Activated CD8-positive, alpha-beta T cell treated with anti-CD3 and anti-CD28 coated beads for 36 hours (primary cell): ENCODE measurements around the gene CCDC185. TPM values are rescaled to one million over a fixed set of nuclear protein-coding genes. Genes with fewer than 3 reads are reported as not detected.

Experiments used
- ATAC-seq: fragments of 200-7000 bp; cut with Tn5 transposase; one replicate; pipeline ENCODE4 v1.10.0; 2021; ENCODE audit warnings: mild to moderate bottlenecking, moderate library complexity
- CTCF ChIA-PET: fragments of 350-600 bp; sonication (Branson Sonifier 250); formaldehyde crosslinking; loops from one replicate; lab custom pipeline; 2021; ENCODE audit warnings: antibody characterized with exemption; lab: Charles Lee
- POLR2A ChIA-PET: fragments of 350-600 bp; sonication (Branson Sonifier 250); formaldehyde crosslinking; loops from one replicate; lab custom pipeline; 2021; ENCODE audit warnings: antibody characterized with exemption; lab: Charles Lee
- DNase-seq: peaks from one replicate; pipeline ENCODE4 v3.0.0-alpha.2; 2020
- H3K27ac Mint-ChIP-seq: one replicate; pipeline ENCODE4 v1.8.0; 2021; ENCODE audit warnings: mild to moderate bottlenecking, mixed read lengths
- H3K27me3 Mint-ChIP-seq: one replicate; pipeline ENCODE4 v1.8.0; 2021; ENCODE audit warnings: mixed read lengths
- H3K36me3 Mint-ChIP-seq: one replicate; pipeline ENCODE4 v1.8.0; 2021; ENCODE audit warnings: low read depth, mixed read lengths
- H3K4me1 Mint-ChIP-seq: one replicate; pipeline ENCODE4 v1.8.0; 2021; ENCODE audit warnings: low read depth, mixed read lengths
- H3K4me3 Mint-ChIP-seq: one replicate; pipeline ENCODE4 v1.8.0; 2021; ENCODE audit warnings: mild to moderate bottlenecking, moderate library complexity, mixed read lengths
- H3K9me3 Mint-ChIP-seq: one replicate; pipeline ENCODE4 v1.8.0; 2021; ENCODE audit warnings: mixed read lengths
- intact Hi-C: fragments of 100-400 bp; cut with micrococcal nuclease; formaldehyde crosslinking; loops from one replicate; pipeline ENCODE4 v1.10.0; 2022
- total RNA-seq, 2 experiments: library from RNA; stranded (reverse); gene quantifications; one replicate each; pipeline ENCODE4 v1.2.3, GENCODE V29; 2021
- TF ChIP-seq, protein P1 (sequence below): fragments of 200-600 bp; IDR thresholded peaks from one replicate; pipeline ENCODE4 v1.8.0; 2022; ENCODE audit warnings: antibody characterized with exemption, mild to moderate bottlenecking

The CCDC185 gene
- total RNA-seq, 2 experiments from 2014 or later = not detected

DNA sequence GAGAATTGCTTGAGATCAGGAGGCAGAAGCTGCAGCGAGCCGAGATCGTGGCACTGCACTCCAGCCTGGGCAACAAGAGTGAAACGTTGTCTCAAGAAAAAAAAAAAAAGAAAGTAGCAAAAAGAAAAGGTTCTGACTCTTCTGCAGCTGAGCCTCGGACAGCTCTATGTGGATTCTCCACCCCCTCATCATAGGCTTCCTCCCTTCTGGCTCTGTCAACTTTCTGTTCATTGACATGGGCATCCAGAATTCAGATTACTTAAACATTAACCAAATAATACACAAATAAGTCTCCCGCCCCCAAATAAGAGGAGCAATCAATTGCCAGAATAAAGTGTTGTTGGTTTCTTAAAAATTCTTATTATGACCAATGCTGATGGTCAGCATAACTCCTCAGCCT, 39.3 kb upstream of the CCDC185 start:
- Mint-ChIP-seq H3K4me3 (no peak overlapping the region), H3K9me3 (no peaks in the 10 kb centered on the region), H3K27me3 (no peaks in the 10 kb centered on the region), H3K36me3 (no peaks in the 10 kb centered on the region), H3K4me1 (no peaks in the 10 kb centered on the region), H3K27ac (no peak overlapping the region)
- TF ChIP-seq, protein P1, sequence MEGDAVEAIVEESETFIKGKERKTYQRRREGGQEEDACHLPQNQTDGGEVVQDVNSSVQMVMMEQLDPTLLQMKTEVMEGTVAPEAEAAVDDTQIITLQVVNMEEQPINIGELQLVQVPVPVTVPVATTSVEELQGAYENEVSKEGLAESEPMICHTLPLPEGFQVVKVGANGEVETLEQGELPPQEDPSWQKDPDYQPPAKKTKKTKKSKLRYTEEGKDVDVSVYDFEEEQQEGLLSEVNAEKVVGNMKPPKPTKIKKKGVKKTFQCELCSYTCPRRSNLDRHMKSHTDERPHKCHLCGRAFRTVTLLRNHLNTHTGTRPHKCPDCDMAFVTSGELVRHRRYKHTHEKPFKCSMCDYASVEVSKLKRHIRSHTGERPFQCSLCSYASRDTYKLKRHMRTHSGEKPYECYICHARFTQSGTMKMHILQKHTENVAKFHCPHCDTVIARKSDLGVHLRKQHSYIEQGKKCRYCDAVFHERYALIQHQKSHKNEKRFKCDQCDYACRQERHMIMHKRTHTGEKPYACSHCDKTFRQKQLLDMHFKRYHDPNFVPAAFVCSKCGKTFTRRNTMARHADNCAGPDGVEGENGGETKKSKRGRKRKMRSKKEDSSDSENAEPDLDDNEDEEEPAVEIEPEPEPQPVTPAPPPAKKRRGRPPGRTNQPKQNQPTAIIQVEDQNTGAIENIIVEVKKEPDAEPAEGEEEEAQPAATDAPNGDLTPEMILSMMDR = no peak
- ChIA-PET CTCF (no interaction called here), POLR2A (no interaction called here)
- no peak for DNase-seq
- no peak for ATAC-seq
- intact Hi-C loops = no loop called here

DNA sequence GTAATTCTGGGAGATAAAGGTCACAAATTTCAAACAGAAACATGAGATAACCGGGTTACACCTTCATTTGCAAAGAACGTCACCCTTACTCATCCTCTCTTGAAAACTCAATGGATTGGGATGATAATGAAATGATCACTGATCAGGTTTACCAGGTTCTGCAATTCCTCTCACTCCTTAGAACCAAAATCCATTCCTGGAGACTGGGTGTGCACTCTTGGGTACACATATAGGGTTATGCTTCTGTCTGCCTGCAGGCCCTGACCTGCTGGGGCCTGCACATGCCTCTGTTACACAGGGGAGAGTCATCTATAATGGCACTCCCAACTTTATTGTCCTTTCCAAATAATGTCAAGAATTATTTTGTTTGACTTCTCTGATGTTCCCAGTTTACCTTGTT, 37.5 kb upstream of the CCDC185 start:
- ChIA-PET POLR2A (interaction anchor here (0.7 kb wide), 1 partner anchor 57 kb away, joined by 3 read pairs; no protein-coding TSS in a partner anchor), CTCF (interaction anchor here (1.1 kb wide), 1 partner anchor 222 kb away, joined by 3 read pairs; no protein-coding TSS in a partner anchor)
- no peaks in the 10 kb centered on the region for H3K4me1 Mint-ChIP-seq
- intact Hi-C loops = no loop called here
- H3K9me3 Mint-ChIP-seq = no peaks in the 10 kb centered on the region
- H3K27ac Mint-ChIP-seq = no peak overlapping the region
- no peak for ATAC-seq
- H3K4me3 Mint-ChIP-seq = no peak overlapping the region
- TF ChIP-seq, protein P1 = no peak
- DNase-seq = no peak
- H3K36me3 Mint-ChIP-seq = no peaks in the 10 kb centered on the region
- no peaks in the 10 kb centered on the region for H3K27me3 Mint-ChIP-seq

DNA sequence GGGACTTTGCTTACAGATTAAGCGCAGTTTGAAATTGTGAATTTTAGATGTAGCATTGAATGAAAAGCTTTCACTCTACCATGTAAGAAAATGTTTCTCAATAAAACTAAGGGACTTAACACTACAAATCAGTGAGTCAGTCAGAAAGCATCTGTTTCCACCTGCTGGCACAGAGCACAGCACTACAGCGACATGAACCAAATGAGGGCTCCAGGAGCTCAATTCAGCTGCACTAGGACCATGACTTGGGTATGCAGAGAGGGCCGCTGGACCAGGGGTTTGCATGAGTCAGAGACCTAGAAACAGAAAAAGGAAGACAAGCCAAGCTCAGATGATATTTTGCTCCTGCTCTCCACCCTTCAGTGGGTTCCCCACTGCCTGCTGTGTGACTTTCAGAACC, 34.4 kb upstream of the CCDC185 start:
- CTCF ChIA-PET = interaction anchor here (0.7 to 2.9 kb wide), 4 partner anchors 14 to 225 kb away, joined by 3 to 13 read pairs (median 3); no protein-coding TSS in a partner anchor
- H3K9me3 Mint-ChIP-seq = no peaks in the 10 kb centered on the region
- H3K27ac Mint-ChIP-seq = no peak overlapping the region
- peaks cover 9% of the 10 kb centered on the region for H3K4me1 Mint-ChIP-seq
- no peak overlapping the region for H3K4me3 Mint-ChIP-seq
- DNase-seq (no peak), ATAC-seq (no peak)
- peaks cover 13% of the 10 kb centered on the region for H3K27me3 Mint-ChIP-seq
- POLR2A ChIA-PET = interaction anchor here (1.5 kb wide), 1 partner anchor 15 kb away, joined by 3 read pairs; no protein-coding TSS in a partner anchor
- TF ChIP-seq, protein P1 = no peak
- H3K36me3 Mint-ChIP-seq = no peaks in the 10 kb centered on the region
- intact Hi-C loops = no loop called here

DNA sequence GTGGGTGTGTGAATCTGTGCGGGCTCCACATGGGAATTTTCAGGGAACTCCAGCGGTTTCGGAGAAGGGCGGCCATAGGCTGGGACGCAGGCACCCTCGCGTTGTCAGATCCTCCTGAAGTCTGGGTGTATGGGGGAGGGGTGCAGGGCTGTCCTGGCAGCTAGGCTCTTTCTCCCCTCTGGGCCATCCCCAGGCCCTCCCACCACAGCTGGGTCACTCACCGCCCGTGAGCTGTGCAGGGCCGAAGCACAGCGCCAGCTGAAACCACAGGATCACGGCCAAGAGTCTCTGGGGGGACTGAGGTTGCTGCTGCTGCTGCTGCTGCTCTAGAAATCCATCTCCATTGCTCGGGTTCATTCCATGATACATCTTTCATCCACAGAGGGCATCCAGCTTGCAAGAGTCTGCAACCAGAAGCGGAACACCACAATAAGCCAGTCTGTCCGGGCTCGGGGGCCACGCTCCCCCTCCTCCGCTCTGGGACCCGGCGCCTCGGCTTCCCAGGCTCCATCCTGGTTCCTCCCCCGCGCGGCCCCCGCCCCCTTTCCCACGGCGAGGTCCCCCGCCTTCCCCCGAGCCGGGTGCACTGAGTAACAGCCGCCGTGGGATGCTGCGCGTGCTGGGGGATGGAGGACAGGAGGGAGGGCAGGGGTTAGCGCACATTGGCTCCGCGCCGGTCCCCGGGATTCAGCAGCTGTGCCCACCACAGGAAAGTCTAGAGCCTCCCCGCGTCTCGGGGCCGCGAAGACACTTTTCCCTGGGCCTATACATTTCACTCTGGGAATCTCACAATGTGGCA, 30.0 kb upstream of the CCDC185 start:
- no peaks in the 10 kb centered on the region for H3K36me3 Mint-ChIP-seq
- ATAC-seq (peak; percentile 48), DNase-seq (peak; percentile 39)
- TF ChIP-seq, protein P1 = no peak
- CTCF ChIA-PET = interaction anchor here (1.4 to 3.4 kb wide), 3 partner anchors 14 to 240 kb away, joined by 4 to 20 read pairs (median 15); no protein-coding TSS in a partner anchor
- POLR2A ChIA-PET = interaction anchor here (1.1 kb wide), 1 partner anchor 256 kb away, joined by 3 read pairs; no protein-coding TSS in a partner anchor
- H3K4me1 Mint-ChIP-seq = peaks cover 16% of the 10 kb centered on the region
- no peaks in the 10 kb centered on the region for H3K9me3 Mint-ChIP-seq
- H3K27me3 Mint-ChIP-seq = peaks cover 31% of the 10 kb centered on the region
- H3K27ac Mint-ChIP-seq = no peak overlapping the region
- intact Hi-C loops = no loop called here
- H3K4me3 Mint-ChIP-seq = peak overlapping the region; percentile 82
